Spleen (tissue), 11 donors: ENCODE results near the gene COL28A1. TPM values are rescaled to one million over a fixed set of nuclear protein-coding genes. Genes with fewer than 3 reads are reported as not detected.

Experiments used
- DNase-seq: peaks from one replicate; pipeline ENCODE4 v3.0.0-alpha.2; 2020
- H3K27ac ChIP-seq, 8 donors: fragments of 200-600 bp; sonication (generic) in 7 of 8; 1 replicate in 4 of 8; 2 replicates in 4 of 8; pipeline versions ENCODE4 v1.5.0 to v1.8.0; 2016 to 2021; ENCODE audit warnings: inconsistent platforms in 4 of 8, mild to moderate bottlenecking in 4 of 8, moderate library complexity in 1 of 8
- H3K27me3 ChIP-seq, 7 donors: fragments of 200-600 bp; sonication (generic) in 6 of 7; replicated peaks in 1 of 7; 1 replicate in 4 of 7; 2 replicates in 3 of 7; pipeline versions ENCODE4 v1.5.0 to v1.8.0; 2016 to 2021; ENCODE audit warnings: inconsistent platforms in 3 of 7, mild to moderate bottlenecking in 1 of 7
- H3K36me3 ChIP-seq, 6 donors: fragments of 200-600 bp; sonication (generic) in 5 of 6; 1 replicate in 4 of 6; 2 replicates in 2 of 6; pipeline versions ENCODE4 v1.5.0 to v1.8.0; 2016 to 2021; ENCODE audit warnings: inconsistent platforms in 2 of 6
- H3K4me1 ChIP-seq, 6 donors: fragments of 200-600 bp; sonication (generic) in 5 of 6; 1 replicate in 3 of 6; 2 replicates in 3 of 6; pipeline versions ENCODE4 v1.5.0 to v1.8.0; 2016 to 2021; ENCODE audit warnings: inconsistent platforms in 3 of 6
- H3K4me3 ChIP-seq, 8 donors: fragments of 200-600 bp; sonication (generic) in 7 of 8; 1 replicate in 4 of 8; 2 replicates in 4 of 8; pipeline versions ENCODE4 v1.5.0 to v1.8.0; 2016 to 2021; ENCODE audit warnings: inconsistent platforms in 4 of 8, mild to moderate bottlenecking in 4 of 8, moderate library complexity in 2 of 8
- H3K9me3 ChIP-seq, 8 donors: fragments of 200-600 bp; sonication (generic) in 7 of 8; 1 replicate in 4 of 8; 2 replicates in 4 of 8; pipeline versions ENCODE4 v1.5.0 to v1.8.0; 2016 to 2021; ENCODE audit warnings: inconsistent platforms in 4 of 8
- POLR2A ChIP-seq, 3 donors: fragments of 450-650 bp; IDR thresholded peaks; one replicate each; pipeline ENCODE4 v1.5.1; 2017; ENCODE audit warnings: antibody characterized with exemption in 3 of 3, mild to moderate bottlenecking in 1 of 3
- POLR2AphosphoS5 ChIP-seq, 3 donors: sonication (generic); formaldehyde crosslinking; IDR thresholded peaks; one replicate each; pipeline ENCODE4 v1.5.1; 2017; ENCODE audit warnings: antibody characterized with exemption in 3 of 3
- WGBS, 5 donors: extraction: QIAGEN DNeasy Blood & Tissue Kit in 3 of 5; methylation state at CpG; one replicate each; pipeline versions ENCODE4 v1.1.5 to v1.1.7; 2013 to 2018; 5-methylcytosine and 5-hydroxymethylcytosine counted together
- intact Hi-C: fragments of 100-400 bp; cut with DNase I; formaldehyde crosslinking; loops from one replicate; pipeline ENCODE4 v1.15.0; 2023; ENCODE audit warnings: low total_unique reads
- polyA plus RNA-seq, 3 donors: library from polyadenylated mRNA; stranded (reverse); fragments of 200-250 nt; gene quantifications; one replicate each; pipeline ENCODE4 v1.2.1, GENCODE V29; 2013
- total RNA-seq, 7 donors: library from RNA; depleted of rRNA in 3 of 7; stranded (reverse); fragments of >200 nt in 3 of 7; fragmentation: NEBNext Ultra II Directional in 4 of 7; extraction: Animal tissue kit (Norgen Biotek cat#: 25700) in 4 of 7; gene quantifications; one replicate each; pipeline versions ENCODE4 v1.1.0 to v1.2.1, GENCODE V29; 2016 to 2021
- TF ChIP-seq, protein P1 (sequence below), 11 experiments: fragments of 200-600 bp in 7 of 11; fragments of 450-650 bp in 4 of 11; sonication (generic) in 4 of 11; IDR thresholded peaks in 8 of 11; conservative IDR thresholded peaks in 3 of 11; 1 replicate in 7 of 11; 2 replicates in 4 of 11; pipeline versions ENCODE4 v1.4.0 to v1.8.0; 2016 to 2021; ENCODE audit warnings: antibody characterized with exemption in 11 of 11, inconsistent platforms in 4 of 11, mild to moderate bottlenecking in 1 of 11
- donor health status: healthy with polysubstance abuse.
- donor health status: DM: no; HTN: no; CAD: no; lungs with moderate emphysema.
- donor health status: DM: no; HTN: no; CAD: no.
- donor health status: Bipolar disorder and iron deficiency.
- donor health status: healthy.
- donor health status: DM: no; HTN: no; CAD: no.
- donor health status: DM: yes; HTN: yes; CAD: no.

COL28A1 gene
- total and polyA plus RNA-seq, 10 donors, result 0.08 to 1.6 (median 0.51) TPM

DNA sequence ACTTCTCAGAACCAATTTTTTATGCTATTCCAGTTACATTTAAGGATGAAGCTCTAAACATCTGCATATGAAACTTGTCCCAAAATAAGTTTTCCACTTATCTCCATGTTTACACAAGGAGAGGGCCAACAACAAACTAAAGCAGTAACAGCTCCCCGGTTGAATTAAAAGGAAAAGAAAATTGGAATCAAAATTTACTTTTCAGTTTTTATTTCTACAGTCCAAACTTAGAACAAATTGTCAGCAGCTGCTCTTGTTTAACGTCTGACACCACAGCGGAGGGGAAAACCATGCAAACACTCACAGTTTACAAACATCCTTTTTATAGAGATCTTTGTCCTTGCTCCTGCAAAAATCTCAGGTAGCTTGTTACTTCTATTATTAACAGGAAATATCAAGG is 101.3 kb downstream of the COL28A1 start:
- no peak overlapping the region for H3K4me3 ChIP-seq
- H3K36me3 ChIP-seq, result no peaks in the 10 kb centered on the region
- no peaks in the 10 kb centered on the region for H3K27me3 ChIP-seq
- H3K4me1 ChIP-seq, result no peaks in the 10 kb centered on the region
- no peak for DNase-seq
- H3K27ac ChIP-seq, result no peak overlapping the region
- TF ChIP-seq POLR2A (IDR thresholded peaks at IDR 0.05), result no peak
- TF ChIP-seq, protein P1, sequence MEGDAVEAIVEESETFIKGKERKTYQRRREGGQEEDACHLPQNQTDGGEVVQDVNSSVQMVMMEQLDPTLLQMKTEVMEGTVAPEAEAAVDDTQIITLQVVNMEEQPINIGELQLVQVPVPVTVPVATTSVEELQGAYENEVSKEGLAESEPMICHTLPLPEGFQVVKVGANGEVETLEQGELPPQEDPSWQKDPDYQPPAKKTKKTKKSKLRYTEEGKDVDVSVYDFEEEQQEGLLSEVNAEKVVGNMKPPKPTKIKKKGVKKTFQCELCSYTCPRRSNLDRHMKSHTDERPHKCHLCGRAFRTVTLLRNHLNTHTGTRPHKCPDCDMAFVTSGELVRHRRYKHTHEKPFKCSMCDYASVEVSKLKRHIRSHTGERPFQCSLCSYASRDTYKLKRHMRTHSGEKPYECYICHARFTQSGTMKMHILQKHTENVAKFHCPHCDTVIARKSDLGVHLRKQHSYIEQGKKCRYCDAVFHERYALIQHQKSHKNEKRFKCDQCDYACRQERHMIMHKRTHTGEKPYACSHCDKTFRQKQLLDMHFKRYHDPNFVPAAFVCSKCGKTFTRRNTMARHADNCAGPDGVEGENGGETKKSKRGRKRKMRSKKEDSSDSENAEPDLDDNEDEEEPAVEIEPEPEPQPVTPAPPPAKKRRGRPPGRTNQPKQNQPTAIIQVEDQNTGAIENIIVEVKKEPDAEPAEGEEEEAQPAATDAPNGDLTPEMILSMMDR (IDR thresholded peaks at IDR 0.05 in 8 of 11, conservative IDR thresholded peaks at IDR 0.05 in 3 of 11), result no peak
- TF ChIP-seq POLR2AphosphoS5 (IDR thresholded peaks at IDR 0.05), result no peak
- 58 to 80% (median 75%) methylated on average over 3 of the region's 3 CpGs for WGBS, 5 donors
- intact Hi-C loops, result loop anchor here (10.0 kb wide), 1 partner anchor 90 kb away; no protein-coding TSS in a partner anchor
- H3K9me3 ChIP-seq, result no peaks in the 10 kb centered on the region

GRCh38 chr7:7433811-7434210 is 101.9 kb downstream of the COL28A1 start:
- no peak overlapping the region for H3K27ac ChIP-seq
- TF ChIP-seq, protein P1 (IDR thresholded peaks at IDR 0.05 in 8 of 11, conservative IDR thresholded peaks at IDR 0.05 in 3 of 11), result no peak
- no peak for TF ChIP-seq POLR2AphosphoS5 (IDR thresholded peaks at IDR 0.05)
- TF ChIP-seq POLR2A (IDR thresholded peaks at IDR 0.05), result no peak
- no peaks in the 10 kb centered on the region for H3K4me1 ChIP-seq
- intact Hi-C loops, result loop anchor here (10.0 kb wide), 1 partner anchor 91 kb away; no protein-coding TSS in a partner anchor
- no peaks in the 10 kb centered on the region for H3K27me3 ChIP-seq
- DNase-seq, result no peak
- no peak overlapping the region for H3K4me3 ChIP-seq
- H3K36me3 ChIP-seq, result no peaks in the 10 kb centered on the region
- 81 to 95% (median 86%) methylated on average over 1 of the region's 1 CpG for WGBS, 5 donors
- no peaks in the 10 kb centered on the region for H3K9me3 ChIP-seq

DNA sequence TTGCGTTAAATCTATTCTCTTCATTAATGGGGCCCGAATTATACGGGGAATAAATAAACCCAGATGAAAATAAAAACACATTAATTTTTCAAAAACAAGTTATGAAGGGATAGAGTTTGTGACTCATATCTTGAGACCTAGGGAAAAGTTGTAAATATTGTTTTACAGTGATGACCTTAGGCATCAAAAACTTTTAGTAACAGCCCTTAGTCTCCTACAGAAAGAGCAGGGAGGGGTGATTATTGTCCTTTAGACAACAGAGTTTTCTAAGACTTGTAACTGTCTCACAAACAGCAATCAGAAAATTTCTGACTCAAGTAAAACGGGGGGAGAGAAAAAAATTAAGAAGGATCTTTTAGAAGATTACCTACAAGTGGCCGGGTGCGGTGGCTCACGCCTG is 102.7 kb downstream of the COL28A1 start:
- no peaks in the 10 kb centered on the region for H3K9me3 ChIP-seq
- H3K4me1 ChIP-seq, result no peaks in the 10 kb centered on the region
- H3K4me3 ChIP-seq, result no peak overlapping the region
- no peaks in the 10 kb centered on the region for H3K27me3 ChIP-seq
- H3K36me3 ChIP-seq, result no peaks in the 10 kb centered on the region
- TF ChIP-seq, protein P1 (IDR thresholded peaks at IDR 0.05 in 8 of 11, conservative IDR thresholded peaks at IDR 0.05 in 3 of 11), result no peak
- TF ChIP-seq POLR2AphosphoS5 (IDR thresholded peaks at IDR 0.05) (no peak), POLR2A (IDR thresholded peaks at IDR 0.05) (no peak)
- intact Hi-C loops, result loop anchor here (10.0 kb wide), 1 partner anchor 92 kb away; no protein-coding TSS in a partner anchor
- no peak for DNase-seq
- no peak overlapping the region for H3K27ac ChIP-seq
- WGBS, 5 donors, result 93 to 96% (median 94%) methylated on average over 7 of the region's 7 CpGs

GRCh38 chr7:7428806-7429205 is 106.9 kb downstream of the COL28A1 start:
- Histone ChIP-seq H3K4me3 (no peak overlapping the region), H3K9me3 (no peaks in the 10 kb centered on the region), H3K27me3 (no peaks in the 10 kb centered on the region), H3K27ac (no peak overlapping the region), H3K36me3 (no peaks in the 10 kb centered on the region), H3K4me1 (peaks cover 0 to 14% (median 9%) of the 10 kb centered on the region in 6 donors)
- TF ChIP-seq, protein P1 (IDR thresholded peaks at IDR 0.05 in 8 of 11, conservative IDR thresholded peaks at IDR 0.05 in 3 of 11), result no peak
- no peak for TF ChIP-seq POLR2A (IDR thresholded peaks at IDR 0.05)
- TF ChIP-seq POLR2AphosphoS5 (IDR thresholded peaks at IDR 0.05), result no peak
- 73 to 91% (median 75%) methylated on average over 4 of the region's 4 CpGs for WGBS, 5 donors
- DNase-seq, result no peak
- intact Hi-C loops, result loop anchor here (10.0 kb wide), 1 partner anchor 244 kb away; the partner anchor contains the start of gene C1GALT1
